ENCODE results near the gene GLI2.

GRCh38 chr2:120700659-120701058, 35.0 kb upstream of the GLI2 start:
- TF ChIP-seq, protein P1, sequence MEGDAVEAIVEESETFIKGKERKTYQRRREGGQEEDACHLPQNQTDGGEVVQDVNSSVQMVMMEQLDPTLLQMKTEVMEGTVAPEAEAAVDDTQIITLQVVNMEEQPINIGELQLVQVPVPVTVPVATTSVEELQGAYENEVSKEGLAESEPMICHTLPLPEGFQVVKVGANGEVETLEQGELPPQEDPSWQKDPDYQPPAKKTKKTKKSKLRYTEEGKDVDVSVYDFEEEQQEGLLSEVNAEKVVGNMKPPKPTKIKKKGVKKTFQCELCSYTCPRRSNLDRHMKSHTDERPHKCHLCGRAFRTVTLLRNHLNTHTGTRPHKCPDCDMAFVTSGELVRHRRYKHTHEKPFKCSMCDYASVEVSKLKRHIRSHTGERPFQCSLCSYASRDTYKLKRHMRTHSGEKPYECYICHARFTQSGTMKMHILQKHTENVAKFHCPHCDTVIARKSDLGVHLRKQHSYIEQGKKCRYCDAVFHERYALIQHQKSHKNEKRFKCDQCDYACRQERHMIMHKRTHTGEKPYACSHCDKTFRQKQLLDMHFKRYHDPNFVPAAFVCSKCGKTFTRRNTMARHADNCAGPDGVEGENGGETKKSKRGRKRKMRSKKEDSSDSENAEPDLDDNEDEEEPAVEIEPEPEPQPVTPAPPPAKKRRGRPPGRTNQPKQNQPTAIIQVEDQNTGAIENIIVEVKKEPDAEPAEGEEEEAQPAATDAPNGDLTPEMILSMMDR (IDR thresholded peaks at IDR 0.05) = no peak
- TF ChIP-seq EP300 (IDR thresholded peaks at IDR 0.05) = no peak
- TF ChIP-seq POLR2A (IDR thresholded peaks at IDR 0.05; ENCODE audit: low read depth) = no peak
- TF ChIP-seq POLR2AphosphoS5 (IDR thresholded peaks at IDR 0.05) = no peak
